ENCODE measurements around the gene TPTE. TPM values are rescaled to one million over a fixed set of nuclear protein-coding genes. Genes with fewer than 3 reads are reported as not detected.
"Not testable (repeated sequence)": the region's sequence is repeated elsewhere in the genome, so short reads cannot be mapped to it uniquely, and the experiment has no call there.

TPTE gene
- total and polyA plus RNA-seq, 2 of the 8 experiments (the other 6 are each of a cell fraction or from before 2014, with no cell fraction given) = not detected

- no peak overlapping the region for H3K56ac ChIP-seq (replicated peaks; ENCODE audit: insufficient read length, low read depth, low read length)
- no peak overlapping the region for H4K8ac ChIP-seq (ENCODE audit: extremely low read depth, insufficient read depth, low read length)
- no peak overlapping the region for H3K4me3 ChIP-seq (ENCODE audit: extremely low read depth in 1 of 4, insufficient read depth in 2 of 4, low read depth in 3 of 4, low read length in 4 of 4)
- FAIRE-seq (no peak), DNase-seq (ENCODE audit: low read depth in 1 of 2, low spot score in 2 of 2) (no peak)
- H3K23me2 ChIP-seq (ENCODE audit: low read depth, low read length) = no peaks in the 10 kb centered on the region
- no peak for TF ChIP-seq SIX5 (IDR thresholded peaks at IDR 0.05; ENCODE audit: low read depth, low read length)
- H3K9ac ChIP-seq (replicated peaks in 1 of 4; ENCODE audit: extremely low read depth in 1 of 4, low read depth in 3 of 4, low read length in 3 of 4) = no peak overlapping the region
- no peak overlapping the region for H4K91ac ChIP-seq (replicated peaks; ENCODE audit: insufficient read length, low read length)
- no peaks in the 10 kb centered on the region for H3K36me3 ChIP-seq (ENCODE audit: control insufficient read depth in 2 of 4, insufficient read depth in 4 of 4, low read length in 3 of 4)
- 67% methylated on average over 2 of the region's 2 CpGs; no CpG with 5 or more reads in 1 of the 2 experiments for WGBS, 2 experiments (ENCODE audit: extremely low coverage in 1 of 2, insufficient coverage in 1 of 2, insufficient read length in 1 of 2, insufficient replicate concordance in 2 of 2, low coverage in 1 of 2, low lambda C conversion rate in 2 of 2, missing lambda C conversion rate in 1 of 2)
- no peak overlapping the region for H3K14ac ChIP-seq (ENCODE audit: insufficient read length)
- peaks cover 70 to 76% of the 10 kb centered on the region in 2 experiments for H3K9me3 ChIP-seq (ENCODE audit: insufficient read depth in 2 of 2, low read depth in 1 of 2, low read length in 1 of 2)
- no peak overlapping the region for H3K23ac ChIP-seq (ENCODE audit: insufficient read length)
- no peak overlapping the region for H2BK120ac ChIP-seq (replicated peaks; ENCODE audit: low read depth, low read length)
- CTCF ChIA-PET (ENCODE audit: partially characterized antibody) = no interaction called here
- no peak overlapping the region for H3K4ac ChIP-seq (replicated peaks; ENCODE audit: insufficient read length, low read depth, low read length)
- no peak overlapping the region for H2BK15ac ChIP-seq (ENCODE audit: low read length)
- no peak overlapping the region for H2BK5ac ChIP-seq (ENCODE audit: low read depth, low read length)
- POLR2A ChIA-PET (ENCODE audit: partially characterized antibody) = no interaction called here
- no peak overlapping the region for H2BK12ac ChIP-seq (ENCODE audit: low read depth, low read length)
- no peaks in the 10 kb centered on the region for H3K4me1 ChIP-seq (replicated peaks in 1 of 4; ENCODE audit: control insufficient read depth in 3 of 4, insufficient read depth in 4 of 4, low read length in 3 of 4)
- no peaks in the 10 kb centered on the region for H3K27me3 ChIP-seq (replicated peaks in 1 of 4; ENCODE audit: control insufficient read depth in 3 of 4, extremely low read depth in 1 of 4, insufficient read depth in 3 of 4, low read length in 3 of 4)
- no peaks in the 10 kb centered on the region for H3K79me1 ChIP-seq (ENCODE audit: low read depth, low read length)
- no peak overlapping the region for H3K4me2 ChIP-seq (ENCODE audit: insufficient read depth in 1 of 2, low read depth in 2 of 2, low read length in 2 of 2)
- H2AK5ac ChIP-seq (ENCODE audit: low read depth, low read length) = no peak overlapping the region
- H2BK20ac ChIP-seq (ENCODE audit: low read length) = no peak overlapping the region
- H4K5ac ChIP-seq (ENCODE audit: insufficient read length, low read depth, low read length) = no peak overlapping the region
- no peaks in the 10 kb centered on the region for H3K79me2 ChIP-seq (ENCODE audit: control insufficient read depth in 1 of 2, insufficient read depth in 2 of 2, low read length in 2 of 2)
- H3K18ac ChIP-seq (ENCODE audit: extremely low read depth, low read length) = no peak overlapping the region
- no peak overlapping the region for H3K27ac ChIP-seq (ENCODE audit: low read depth, low read length)
- no peak overlapping the region for H2AFZ ChIP-seq (ENCODE audit: low read length)
- H4K20me1 ChIP-seq (replicated peaks in 1 of 2; ENCODE audit: control insufficient read depth in 1 of 2, insufficient read depth in 2 of 2, low read length in 2 of 2) = no peaks in the 10 kb centered on the region
Measured at GRCh38 chr21:10575311-10575667, 53.9 kb downstream of the TPTE start.

- H2BK5ac ChIP-seq (ENCODE audit: low read depth, low read length); H3K23me2 ChIP-seq (ENCODE audit: low read depth, low read length); H4K8ac ChIP-seq (ENCODE audit: extremely low read depth, insufficient read depth, low read length); CTCF ChIA-PET (ENCODE audit: partially characterized antibody); H4K5ac ChIP-seq (ENCODE audit: insufficient read length, low read depth, low read length); H2AK5ac ChIP-seq (ENCODE audit: low read depth, low read length); H3K14ac ChIP-seq (ENCODE audit: insufficient read length); H3K36me3 ChIP-seq (ENCODE audit: control insufficient read depth in 2 of 4, insufficient read depth in 4 of 4, low read length in 3 of 4); H3K4me1 ChIP-seq (replicated peaks in 1 of 4; ENCODE audit: control insufficient read depth in 3 of 4, insufficient read depth in 4 of 4, low read length in 3 of 4); H3K4me3 ChIP-seq (ENCODE audit: extremely low read depth in 1 of 4, insufficient read depth in 2 of 4, low read depth in 3 of 4, low read length in 4 of 4); H2BK15ac ChIP-seq (ENCODE audit: low read length); DNase-seq (ENCODE audit: low read depth in 1 of 2, low spot score in 2 of 2); H3K18ac ChIP-seq (ENCODE audit: extremely low read depth, low read length); H3K4ac ChIP-seq (replicated peaks; ENCODE audit: insufficient read length, low read depth, low read length); H3K27ac ChIP-seq (ENCODE audit: low read depth, low read length); H3K9ac ChIP-seq (replicated peaks in 1 of 4; ENCODE audit: extremely low read depth in 1 of 4, low read depth in 3 of 4, low read length in 3 of 4); H4K20me1 ChIP-seq (replicated peaks in 1 of 2; ENCODE audit: control insufficient read depth in 1 of 2, insufficient read depth in 2 of 2, low read length in 2 of 2); H3K79me2 ChIP-seq (ENCODE audit: control insufficient read depth in 1 of 2, insufficient read depth in 2 of 2, low read length in 2 of 2); H3K56ac ChIP-seq (replicated peaks; ENCODE audit: insufficient read length, low read depth, low read length); H2BK20ac ChIP-seq (ENCODE audit: low read length); H3K27me3 ChIP-seq (replicated peaks in 1 of 4; ENCODE audit: control insufficient read depth in 3 of 4, extremely low read depth in 1 of 4, insufficient read depth in 3 of 4, low read length in 3 of 4); H2BK12ac ChIP-seq (ENCODE audit: low read depth, low read length); H3K79me1 ChIP-seq (ENCODE audit: low read depth, low read length); H4K91ac ChIP-seq (replicated peaks; ENCODE audit: insufficient read length, low read length); H3K23ac ChIP-seq (ENCODE audit: insufficient read length); FAIRE-seq; POLR2A ChIA-PET (ENCODE audit: partially characterized antibody); H3K4me2 ChIP-seq (ENCODE audit: insufficient read depth in 1 of 2, low read depth in 2 of 2, low read length in 2 of 2); H2BK120ac ChIP-seq (replicated peaks; ENCODE audit: low read depth, low read length); H2AFZ ChIP-seq (ENCODE audit: low read length): not testable (repeated sequence)
- H3K9me3 ChIP-seq (ENCODE audit: insufficient read depth in 2 of 2, low read depth in 1 of 2, low read length in 1 of 2) = peaks cover 64% of the 10 kb centered on the region in 2 experiments
Measured at GRCh38 chr21:10578910-10579309, 57.5 kb downstream of the TPTE start.

Measured in H1 (cell line).